Measurements from ENCODE around the gene PRKAR2B.

Gene PRKAR2B

GRCh38 chr7:107172276-107173032 lies 127.9 kb downstream of the PRKAR2B start:
- no peak overlapping the region for H3K27ac ChIP-seq (ENCODE audit: low read length)
- H3K9me3 ChIP-seq (ENCODE audit: control insufficient read depth in 2 of 2, low read length in 2 of 2), result no peaks in the 10 kb centered on the region
- H3K36me3 ChIP-seq (ENCODE audit: control insufficient read depth in 2 of 2, insufficient read depth in 2 of 2, low read length in 2 of 2), result no peaks in the 10 kb centered on the region
- no peaks in the 10 kb centered on the region for H3K27me3 ChIP-seq (ENCODE audit: control insufficient read depth in 1 of 2, insufficient read depth in 2 of 2, low read length in 2 of 2)
- H3K4me3 ChIP-seq (ENCODE audit: low read length in 2 of 2), result no peak overlapping the region
- peaks cover 12% of the 10 kb centered on the region for H3K4me1 ChIP-seq (ENCODE audit: control insufficient read depth, insufficient read depth, low read length)
- H3K9ac ChIP-seq (ENCODE audit: low read length in 2 of 2), result no peak overlapping the region

- H3K4me1 ChIP-seq (ENCODE audit: control insufficient read depth, insufficient read depth, low read length), result peaks cover 12% of the 10 kb centered on the region
Observed at GRCh38 chr7:107173191-107173590, 128.7 kb downstream of the PRKAR2B start.

GRCh38 chr7:107173691-107174406 lies 129.3 kb downstream of the PRKAR2B start:
- Histone ChIP-seq H3K4me3 (ENCODE audit: low read length in 2 of 2) (no peak overlapping the region), H3K9me3 (ENCODE audit: control insufficient read depth in 2 of 2, low read length in 2 of 2) (no peaks in the 10 kb centered on the region), H3K36me3 (ENCODE audit: control insufficient read depth in 2 of 2, insufficient read depth in 2 of 2, low read length in 2 of 2) (no peaks in the 10 kb centered on the region), H3K27ac (ENCODE audit: low read length) (no peak overlapping the region), H3K9ac (ENCODE audit: low read length in 2 of 2) (no peak overlapping the region), H3K4me1 (ENCODE audit: control insufficient read depth, insufficient read depth, low read length) (peaks cover 12% of the 10 kb centered on the region), H3K27me3 (ENCODE audit: control insufficient read depth in 1 of 2, insufficient read depth in 2 of 2, low read length in 2 of 2) (no peaks in the 10 kb centered on the region)

More at GRCh38 chr7:107173191-107173590, 128.7 kb downstream of the PRKAR2B start:
- Histone ChIP-seq H3K9ac (ENCODE audit: low read length in 2 of 2) (no peak overlapping the region), H3K27me3 (ENCODE audit: control insufficient read depth in 1 of 2, insufficient read depth in 2 of 2, low read length in 2 of 2) (no peaks in the 10 kb centered on the region), H3K36me3 (ENCODE audit: control insufficient read depth in 2 of 2, insufficient read depth in 2 of 2, low read length in 2 of 2) (no peaks in the 10 kb centered on the region), H3K9me3 (ENCODE audit: control insufficient read depth in 2 of 2, low read length in 2 of 2) (no peaks in the 10 kb centered on the region), H3K4me3 (ENCODE audit: low read length in 2 of 2) (no peak overlapping the region), H3K27ac (ENCODE audit: low read length) (no peak overlapping the region)

- Histone ChIP-seq H3K27ac (ENCODE audit: low read length) (no peak overlapping the region), H3K9ac (ENCODE audit: low read length in 2 of 2) (no peak overlapping the region), H3K36me3 (ENCODE audit: control insufficient read depth in 2 of 2, insufficient read depth in 2 of 2, low read length in 2 of 2) (peaks cover 3 to 11% of the 10 kb centered on the region in 2 donors), H3K4me1 (ENCODE audit: control insufficient read depth, insufficient read depth, low read length) (peaks cover 4% of the 10 kb centered on the region), H3K9me3 (ENCODE audit: control insufficient read depth in 2 of 2, low read length in 2 of 2) (no peaks in the 10 kb centered on the region), H3K27me3 (ENCODE audit: control insufficient read depth in 1 of 2, insufficient read depth in 2 of 2, low read length in 2 of 2) (no peaks in the 10 kb centered on the region), H3K4me3 (ENCODE audit: low read length in 2 of 2) (no peak overlapping the region)
Observed at GRCh38 chr7:107179326-107180164, 135.0 kb downstream of the PRKAR2B start.

GRCh38 chr7:107180378-107180777 lies 135.9 kb downstream of the PRKAR2B start:
- H3K4me1 ChIP-seq (ENCODE audit: control insufficient read depth, insufficient read depth, low read length), result peaks cover 3% of the 10 kb centered on the region
- no peak overlapping the region for H3K27ac ChIP-seq (ENCODE audit: low read length)
- no peaks in the 10 kb centered on the region for H3K9me3 ChIP-seq (ENCODE audit: control insufficient read depth in 2 of 2, low read length in 2 of 2)

GRCh38 chr7:107181172-107181571 lies 136.7 kb downstream of the PRKAR2B start:
- Histone ChIP-seq H3K27me3 (ENCODE audit: control insufficient read depth in 1 of 2, insufficient read depth in 2 of 2, low read length in 2 of 2) (no peaks in the 10 kb centered on the region), H3K9ac (ENCODE audit: low read length in 2 of 2) (no peak overlapping the region), H3K4me1 (ENCODE audit: control insufficient read depth, insufficient read depth, low read length) (peaks cover 3% of the 10 kb centered on the region), H3K27ac (ENCODE audit: low read length) (no peak overlapping the region), H3K9me3 (ENCODE audit: control insufficient read depth in 2 of 2, low read length in 2 of 2) (no peaks in the 10 kb centered on the region), H3K36me3 (ENCODE audit: control insufficient read depth in 2 of 2, insufficient read depth in 2 of 2, low read length in 2 of 2) (peaks cover 8 to 16% of the 10 kb centered on the region in 2 donors), H3K4me3 (ENCODE audit: low read length in 2 of 2) (no peak overlapping the region)

More at GRCh38 chr7:107180378-107180777, 135.9 kb downstream of the PRKAR2B start:
- Histone ChIP-seq H3K4me3 (ENCODE audit: low read length in 2 of 2) (no peak overlapping the region), H3K36me3 (ENCODE audit: control insufficient read depth in 2 of 2, insufficient read depth in 2 of 2, low read length in 2 of 2) (peaks cover 5 to 11% of the 10 kb centered on the region in 2 donors), H3K9ac (ENCODE audit: low read length in 2 of 2) (no peak overlapping the region), H3K27me3 (ENCODE audit: control insufficient read depth in 1 of 2, insufficient read depth in 2 of 2, low read length in 2 of 2) (no peaks in the 10 kb centered on the region)

- Histone ChIP-seq H3K9ac (ENCODE audit: low read length in 2 of 2) (no peak overlapping the region), H3K4me1 (ENCODE audit: control insufficient read depth, insufficient read depth, low read length) (no peaks in the 10 kb centered on the region), H3K4me3 (ENCODE audit: low read length in 2 of 2) (no peak overlapping the region), H3K27me3 (ENCODE audit: control insufficient read depth in 1 of 2, insufficient read depth in 2 of 2, low read length in 2 of 2) (no peaks in the 10 kb centered on the region), H3K27ac (ENCODE audit: low read length) (no peak overlapping the region), H3K36me3 (ENCODE audit: control insufficient read depth in 2 of 2, insufficient read depth in 2 of 2, low read length in 2 of 2) (peaks cover 22 to 31% of the 10 kb centered on the region in 2 donors), H3K9me3 (ENCODE audit: control insufficient read depth in 2 of 2, low read length in 2 of 2) (no peaks in the 10 kb centered on the region)
Observed at GRCh38 chr7:107185716-107186115, 141.2 kb downstream of the PRKAR2B start.

GRCh38 chr7:107186240-107186639 lies 141.7 kb downstream of the PRKAR2B start:
- H3K4me3 ChIP-seq (ENCODE audit: low read length in 2 of 2), result no peak overlapping the region
- H3K9me3 ChIP-seq (ENCODE audit: control insufficient read depth in 2 of 2, low read length in 2 of 2), result no peaks in the 10 kb centered on the region
- no peaks in the 10 kb centered on the region for H3K27me3 ChIP-seq (ENCODE audit: control insufficient read depth in 1 of 2, insufficient read depth in 2 of 2, low read length in 2 of 2)
- peaks cover 23 to 36% of the 10 kb centered on the region in 2 donors for H3K36me3 ChIP-seq (ENCODE audit: control insufficient read depth in 2 of 2, insufficient read depth in 2 of 2, low read length in 2 of 2)
- H3K27ac ChIP-seq (ENCODE audit: low read length), result no peak overlapping the region
- H3K9ac ChIP-seq (ENCODE audit: low read length in 2 of 2), result no peak overlapping the region
- H3K4me1 ChIP-seq (ENCODE audit: control insufficient read depth, insufficient read depth, low read length), result no peaks in the 10 kb centered on the region

GRCh38 chr7:107187774-107188173 lies 143.3 kb downstream of the PRKAR2B start:
- Histone ChIP-seq H3K36me3 (ENCODE audit: control insufficient read depth in 2 of 2, insufficient read depth in 2 of 2, low read length in 2 of 2) (peaks cover 25 to 39% of the 10 kb centered on the region in 2 donors), H3K27me3 (ENCODE audit: control insufficient read depth in 1 of 2, insufficient read depth in 2 of 2, low read length in 2 of 2) (no peaks in the 10 kb centered on the region), H3K4me1 (ENCODE audit: control insufficient read depth, insufficient read depth, low read length) (no peaks in the 10 kb centered on the region), H3K4me3 (ENCODE audit: low read length in 2 of 2) (no peak overlapping the region), H3K9ac (ENCODE audit: low read length in 2 of 2) (no peak overlapping the region), H3K27ac (ENCODE audit: low read length) (no peak overlapping the region), H3K9me3 (ENCODE audit: control insufficient read depth in 2 of 2, low read length in 2 of 2) (no peaks in the 10 kb centered on the region)

- H3K27ac ChIP-seq (ENCODE audit: low read length), result no peak overlapping the region
- H3K27me3 ChIP-seq (ENCODE audit: control insufficient read depth in 1 of 2, insufficient read depth in 2 of 2, low read length in 2 of 2), result no peaks in the 10 kb centered on the region
- H3K36me3 ChIP-seq (ENCODE audit: control insufficient read depth in 2 of 2, insufficient read depth in 2 of 2, low read length in 2 of 2), result peaks cover 23 to 29% of the 10 kb centered on the region in 2 donors
- no peak overlapping the region for H3K9ac ChIP-seq (ENCODE audit: low read length in 2 of 2)
- H3K4me3 ChIP-seq (ENCODE audit: low read length in 2 of 2), result no peak overlapping the region
- no peaks in the 10 kb centered on the region for H3K4me1 ChIP-seq (ENCODE audit: control insufficient read depth, insufficient read depth, low read length)
- no peaks in the 10 kb centered on the region for H3K9me3 ChIP-seq (ENCODE audit: control insufficient read depth in 2 of 2, low read length in 2 of 2)
Observed at GRCh38 chr7:107190090-107190489, 145.6 kb downstream of the PRKAR2B start.

Measured in stomach smooth muscle (tissue), 2 donors.